DOHH2 (cell line): ENCODE results near the gene VWDE.

ENCODE experiments used
- H3F3A ChIP-seq: fragments of 200-600 bp; sonication (generic), shearing (Covaris generic); 2 replicates; pipeline ENCODE4 v1.6.0; 2016; ENCODE audit warnings: antibody characterized with exemption, mild to moderate bottlenecking; ENCODE audit not compliant: control insufficient read depth, insufficient read depth
- H3K27ac ChIP-seq: fragments of 200-600 bp; sonication (generic); 2 replicates; pipeline ENCODE4 v1.5.1; 2014; ENCODE audit warnings: low read depth, mild to moderate bottlenecking, low read length, moderate library complexity
- H3K27me3 ChIP-seq: fragments of 200-600 bp; sonication (generic); 2 replicates; pipeline ENCODE4 v1.6.1; 2014; ENCODE audit warnings: mild to moderate bottlenecking, low read length, mixed read lengths; ENCODE audit not compliant: control insufficient read depth
- H3K36me3 ChIP-seq: fragments of 200-600 bp; sonication (generic); 2 replicates; pipeline ENCODE4 v1.6.1; 2014; ENCODE audit warnings: mild to moderate bottlenecking, low read length, moderate library complexity, mixed read lengths; ENCODE audit not compliant: control insufficient read depth
- H3K4me1 ChIP-seq: fragments of 200-600 bp; sonication (generic); 2 replicates; pipeline ENCODE4 v1.6.1; 2014; ENCODE audit warnings: mild to moderate bottlenecking, low read length, mixed read lengths; ENCODE audit not compliant: control insufficient read depth
- H3K4me2 ChIP-seq: fragments of 200-600 bp; sonication (generic); 2 replicates; pipeline ENCODE4 v1.6.0; 2014; ENCODE audit warnings: mild to moderate bottlenecking, low read length, moderate library complexity
- H3K4me3 ChIP-seq: fragments of 200-600 bp; sonication (generic); 2 replicates; pipeline ENCODE4 v1.5.1; 2014; ENCODE audit warnings: mild to moderate bottlenecking, low read length, mixed read lengths
- H3K79me2 ChIP-seq: fragments of 200-600 bp; sonication (generic); 2 replicates; pipeline ENCODE4 v1.6.1; 2014; ENCODE audit warnings: mild to moderate bottlenecking, low read length, mixed read lengths; ENCODE audit not compliant: control insufficient read depth
- H3K9me2 ChIP-seq: fragments of 200-600 bp; sonication (generic); replicated peaks from 2 replicates; pipeline ENCODE4 v1.6.1; 2014; ENCODE audit warnings: mild to moderate bottlenecking, low read length, mixed read lengths; ENCODE audit not compliant: control insufficient read depth
- H3K9me3 ChIP-seq: fragments of 200-600 bp; sonication (generic); 2 replicates; pipeline ENCODE4 v1.6.1; 2014; ENCODE audit warnings: antibody characterized with exemption, low read length, mixed read lengths; ENCODE audit not compliant: control insufficient read depth, insufficient read depth
- H4K20me1 ChIP-seq: fragments of 200-600 bp; sonication (generic); 2 replicates; pipeline ENCODE4 v1.6.0; 2014; ENCODE audit warnings: low read depth, mild to moderate bottlenecking, antibody characterized with exemption, low read length, moderate library complexity; ENCODE audit not compliant: control insufficient read depth, insufficient read depth
- CTCF ChIP-seq: fragments of 200-600 bp; sonication (generic); IDR thresholded peaks from one replicate; pipeline ENCODE4 v1.5.1; 2014; ENCODE audit warnings: antibody characterized with exemption, mild to moderate bottlenecking, low read depth, low read length; ENCODE audit not compliant: poor library complexity, severe bottlenecking
- EZH2phosphoT487 ChIP-seq: fragments of 200-600 bp; sonication (generic); IDR thresholded peaks from 2 replicates; pipeline ENCODE4 v1.6.1; 2017; ENCODE audit warnings: borderline replicate concordance, mild to moderate bottlenecking, antibody characterized with exemption, low read length, moderate library complexity, mixed read lengths

VWDE gene

GRCh38 chr7:12373580-12374263 lies 29.9 kb downstream of the VWDE start:
- Histone ChIP-seq H4K20me1 (no peaks in the 10 kb centered on the region), H3K36me3 (no peaks in the 10 kb centered on the region), H3K27me3 (no peaks in the 10 kb centered on the region), H3K27ac (no peak overlapping the region), H3K79me2 (no peaks in the 10 kb centered on the region), H3F3A (no peaks in the 10 kb centered on the region), H3K4me2 (no peak overlapping the region), H3K9me3 (no peaks in the 10 kb centered on the region), H3K4me3 (no peak overlapping the region), H3K4me1 (no peaks in the 10 kb centered on the region), H3K9me2 (no peaks in the 10 kb centered on the region)
- TF ChIP-seq EZH2phosphoT487 (no peak), CTCF (no peak)

GRCh38 chr7:12370249-12370648 lies 33.4 kb downstream of the VWDE start:
- H4K20me1 ChIP-seq: no peaks in the 10 kb centered on the region
- H3K9me2 ChIP-seq: no peaks in the 10 kb centered on the region
- H3K36me3 ChIP-seq: no peaks in the 10 kb centered on the region
- no peaks in the 10 kb centered on the region for H3K4me1 ChIP-seq
- TF ChIP-seq CTCF: no peak
- TF ChIP-seq EZH2phosphoT487: no peak
- H3K27me3 ChIP-seq: no peaks in the 10 kb centered on the region
- no peaks in the 10 kb centered on the region for H3K79me2 ChIP-seq
- no peaks in the 10 kb centered on the region for H3F3A ChIP-seq
- H3K4me2 ChIP-seq: no peak overlapping the region
- H3K9me3 ChIP-seq: no peaks in the 10 kb centered on the region
- H3K4me3 ChIP-seq: no peak overlapping the region
- no peak overlapping the region for H3K27ac ChIP-seq

- Histone ChIP-seq H4K20me1 (no peaks in the 10 kb centered on the region), H3K4me2 (no peak overlapping the region), H3K27me3 (no peaks in the 10 kb centered on the region), H3K27ac (no peak overlapping the region), H3K36me3 (no peaks in the 10 kb centered on the region), H3K9me3 (no peaks in the 10 kb centered on the region), H3K4me3 (no peak overlapping the region), H3K9me2 (no peaks in the 10 kb centered on the region), H3F3A (no peaks in the 10 kb centered on the region), H3K79me2 (no peaks in the 10 kb centered on the region), H3K4me1 (no peaks in the 10 kb centered on the region)
- TF ChIP-seq CTCF (no peak), EZH2phosphoT487 (no peak)
Measured at GRCh38 chr7:12369756-12370155, 33.9 kb downstream of the VWDE start.
